SH-SY5Y (cell line): Measurements from ENCODE around the gene IGFBP1.

Experiments used
- GATA2 ChIP-seq: IDR thresholded peaks from 2 replicates; pipeline ENCODE4 v1.6.1; 2011; ENCODE audit warnings: mild to moderate bottlenecking, low read depth, low read length
- GATA3 ChIP-seq: IDR thresholded peaks from 2 replicates; pipeline ENCODE4 v1.6.1; 2011; ENCODE audit warnings: low read depth, mild to moderate bottlenecking, low read length, moderate library complexity

Gene IGFBP1

GRCh38 chr7:45893374-45893995, 5.2 kb downstream of the IGFBP1 start:
- TF ChIP-seq GATA3 (no peak), GATA2 (no peak)

GRCh38 chr7:45893996-45894664, 5.8 kb downstream of the IGFBP1 start:
- TF ChIP-seq GATA3 (no peak), GATA2 (no peak)

GRCh38 chr7:45894665-45895062, 6.4 kb downstream of the IGFBP1 start:
- no peak for TF ChIP-seq GATA3
- no peak for TF ChIP-seq GATA2

GRCh38 chr7:45897042-45897690, 8.9 kb downstream of the IGFBP1 start:
- TF ChIP-seq GATA2 (no peak), GATA3 (no peak)

- TF ChIP-seq GATA3 (no peak), GATA2 (no peak)
Observed at GRCh38 chr7:45898222-45898621, 9.9 kb downstream of the IGFBP1 start.

GRCh38 chr7:45901566-45901965, 13.3 kb downstream of the IGFBP1 start:
- no peak for TF ChIP-seq GATA3
- TF ChIP-seq GATA2, result no peak

- TF ChIP-seq GATA2 (no peak), GATA3 (no peak)
Observed at GRCh38 chr7:45902820-45903219, 14.5 kb downstream of the IGFBP1 start.

GRCh38 chr7:45909561-45909960, 21.3 kb downstream of the IGFBP1 start:
- no peak for TF ChIP-seq GATA2

- TF ChIP-seq GATA3 (no peak), GATA2 (no peak)
Observed at GRCh38 chr7:45910855-45911254, 22.6 kb downstream of the IGFBP1 start.

GRCh38 chr7:45911311-45911710, 23.0 kb downstream of the IGFBP1 start:
- TF ChIP-seq GATA2 (no peak), GATA3 (no peak)

- TF ChIP-seq GATA3 (no peak), GATA2 (no peak)
Observed at GRCh38 chr7:45912972-45913371, 24.7 kb downstream of the IGFBP1 start.

- TF ChIP-seq GATA2 (no peak), GATA3 (no peak)
Observed at GRCh38 chr7:45914911-45915310, 26.6 kb downstream of the IGFBP1 start.

- TF ChIP-seq GATA3 (no peak), GATA2 (no peak)
Observed at GRCh38 chr7:45915606-45916005, 27.3 kb downstream of the IGFBP1 start.

- TF ChIP-seq GATA2, result no peak
- no peak for TF ChIP-seq GATA3
Observed at GRCh38 chr7:45917064-45917463, 28.8 kb downstream of the IGFBP1 start.

GRCh38 chr7:45917658-45918057, 29.4 kb downstream of the IGFBP1 start:
- no peak for TF ChIP-seq GATA3
